Sigmoid colon (tissue), 3 donors: ENCODE results near the gene FADS3.

ENCODE experiments used
- CTCF ChIP-seq, 4 experiments: fragments of 450-650 bp in 3 of 4; fragments of 200-600 bp in 1 of 4; IDR thresholded peaks; one replicate each; pipeline ENCODE4 v1.5.1; 2016 to 2019; ENCODE audit warnings: antibody characterized with exemption in 4 of 4, mild to moderate bottlenecking in 3 of 4, moderate library complexity in 2 of 4
- POLR2A ChIP-seq, 2 donors: fragments of 450-650 bp; IDR thresholded peaks; one replicate each; pipeline ENCODE4 v1.6.1; 2016; ENCODE audit warnings: antibody characterized with exemption in 2 of 2, mild to moderate bottlenecking in 2 of 2, moderate library complexity in 2 of 2

- TF ChIP-seq CTCF (IDR thresholded peaks at IDR 0.05) (no peak), POLR2A (IDR thresholded peaks at IDR 0.05) (no peak)
These were observed 25.0 kb downstream of the FADS3 start for GRCh38 chr11:61866231-61866957.
